T-helper 1 cell (primary cell): ENCODE data around the gene NOS2.
"Not testable (repeated sequence)": the region's sequence is repeated elsewhere in the genome, so short reads cannot be mapped to it uniquely, and the experiment has no call there.

Experiments used
- DNase-seq, 5 donors: peaks; one replicate each; pipeline ENCODE4 v3.0.0-alpha.2; 2012 to 2020

The NOS2 gene

GRCh38 chr17:27753726-27754125 lies 46.6 kb downstream of the NOS2 start:
- DNase-seq, result not testable (repeated sequence)

DNA sequence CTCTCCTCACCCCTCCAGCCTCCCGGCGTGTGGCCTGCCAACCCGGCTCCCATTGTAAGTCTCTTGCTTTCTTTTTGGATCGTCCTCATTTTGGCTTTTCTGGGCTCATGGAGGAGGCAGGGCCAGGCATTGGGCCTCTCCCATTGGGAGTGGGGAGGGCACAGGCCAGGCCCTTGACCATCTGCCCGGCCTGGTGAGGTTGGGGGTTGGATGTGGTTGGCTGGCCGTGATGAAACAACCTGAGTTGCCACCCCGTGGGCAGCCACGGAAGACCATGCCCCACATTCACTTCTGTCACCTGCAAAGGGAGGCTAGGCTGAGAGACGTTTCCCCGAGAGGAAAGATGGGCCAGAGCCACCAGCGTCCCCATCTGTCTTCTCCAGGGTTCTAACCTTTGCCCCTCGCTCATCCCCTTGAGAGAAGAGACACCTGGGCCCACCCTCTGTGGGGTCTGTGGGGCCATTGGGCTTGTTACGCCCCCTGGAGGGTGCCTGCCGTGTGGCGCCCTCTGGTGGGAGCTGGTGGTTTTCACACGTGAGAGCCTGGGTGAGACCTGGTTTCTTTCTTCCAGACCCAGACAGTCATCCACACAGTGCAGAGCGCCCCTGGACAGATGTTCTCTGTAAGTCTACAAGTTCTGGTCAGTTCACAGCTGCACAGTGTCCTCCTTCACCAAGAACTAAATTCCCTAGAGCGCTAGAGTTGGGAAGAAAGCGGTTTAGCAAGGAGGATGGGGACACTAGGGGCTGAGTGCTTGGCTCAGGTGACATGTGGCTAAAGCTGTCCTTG lies 47.3 kb downstream of the NOS2 start:
- DNase-seq, result not testable (repeated sequence)

- DNase-seq, result no peak
Observed at GRCh38 chr17:27751622-27752490, 48.5 kb downstream of the NOS2 start.

DNA sequence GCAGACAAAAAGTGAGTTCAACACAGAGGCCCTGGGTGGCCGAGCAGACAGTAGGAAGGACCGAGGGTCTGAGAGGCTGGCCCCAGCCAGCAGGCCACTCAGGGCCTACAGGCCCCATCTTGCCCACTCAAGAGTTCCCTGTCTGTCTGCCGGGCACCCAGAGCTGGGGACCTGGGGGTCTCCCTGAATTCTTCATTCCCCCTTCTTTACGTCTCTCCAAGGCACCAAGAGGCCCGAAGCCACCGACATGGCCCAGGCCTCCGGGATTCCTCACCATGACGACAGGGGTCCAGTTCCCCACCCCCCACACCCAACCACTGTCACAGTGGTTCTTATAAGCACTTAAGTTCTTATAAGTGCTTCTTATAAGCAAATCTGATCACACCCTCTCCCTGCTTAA lies 49.2 kb downstream of the NOS2 start:
- DNase-seq, result no peak

- DNase-seq, result not testable (repeated sequence)
Observed at GRCh38 chr17:27749562-27750150, 50.7 kb downstream of the NOS2 start.

GRCh38 chr17:27748360-27748825 lies 51.9 kb downstream of the NOS2 start:
- no peak for DNase-seq

DNA sequence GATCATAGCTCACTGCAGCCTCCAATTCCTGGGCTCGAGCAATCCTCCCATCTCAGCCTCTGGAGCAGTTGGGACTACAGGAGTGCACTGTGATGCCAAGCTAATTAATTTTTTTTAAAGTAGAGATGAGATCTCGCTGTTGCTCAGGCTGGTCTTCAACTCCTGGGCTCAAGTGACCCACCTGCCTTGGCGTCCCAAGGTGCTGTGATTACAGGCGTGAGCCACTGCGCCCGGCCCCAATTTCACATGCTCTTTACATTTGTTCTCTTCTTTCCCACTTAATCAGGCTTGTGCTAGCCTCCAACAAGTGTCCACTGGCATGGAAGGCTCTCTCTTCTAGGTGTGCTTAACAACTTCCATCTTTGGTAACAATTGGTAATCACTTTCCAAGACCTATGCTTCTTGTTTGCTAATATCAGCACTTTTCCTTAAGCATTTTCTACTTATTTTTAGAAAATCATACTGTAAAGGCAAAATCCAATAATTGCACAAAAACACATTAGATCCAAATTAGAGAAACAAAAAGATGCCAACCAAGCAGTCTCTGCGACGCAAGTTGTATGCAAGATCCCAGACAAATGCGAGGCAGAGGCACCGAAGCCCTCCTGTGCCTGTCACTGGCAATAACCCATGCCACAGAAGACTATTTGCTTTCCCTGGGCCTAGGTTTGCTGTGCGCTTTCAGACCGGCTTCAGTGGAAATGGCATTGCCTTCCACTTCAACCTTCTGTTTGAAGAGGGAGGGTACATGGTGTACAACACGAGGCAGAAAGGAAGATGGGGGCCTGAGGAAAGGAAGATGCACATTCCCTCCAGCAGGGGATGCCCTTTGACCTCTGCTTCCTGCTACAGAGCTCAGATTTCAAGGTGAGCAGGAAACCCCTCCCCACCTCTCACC lies 52.6 kb downstream of the NOS2 start:
- no peak for DNase-seq

- no peak for DNase-seq
Observed at GRCh38 chr17:27746881-27747280, 53.4 kb downstream of the NOS2 start.

GRCh38 chr17:27746320-27746719 lies 54.0 kb downstream of the NOS2 start:
- DNase-seq, result not testable (repeated sequence)

DNA sequence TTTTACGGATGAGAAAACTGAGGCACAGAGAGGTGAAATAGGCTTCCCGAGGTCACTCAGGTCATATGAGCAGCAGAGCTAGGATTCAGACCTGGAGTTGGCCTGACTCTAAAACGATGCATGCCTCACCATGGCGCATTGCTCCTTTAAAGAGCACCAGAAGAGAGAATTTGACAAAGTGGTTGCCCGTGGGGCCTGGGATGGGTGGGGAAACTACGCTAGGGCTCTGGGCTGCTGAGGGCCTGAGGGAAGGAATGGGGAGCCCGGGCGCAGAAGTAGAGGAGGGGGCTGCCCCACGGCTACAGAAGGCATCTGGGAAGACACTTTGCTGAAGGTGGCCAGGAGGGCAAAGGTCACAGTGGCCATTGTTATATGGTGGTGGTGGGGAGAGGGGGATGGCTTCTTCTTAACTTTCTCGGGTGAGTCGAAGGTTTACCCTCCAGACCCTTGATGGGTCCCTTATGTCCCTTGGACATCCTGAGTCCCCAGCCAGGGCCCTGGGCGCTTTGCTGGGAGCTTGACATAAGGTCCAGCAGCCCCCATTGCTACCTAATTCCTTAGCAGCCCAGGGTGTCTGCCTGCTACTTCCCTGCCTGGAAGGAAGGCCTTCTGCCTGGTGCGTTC lies 55.0 kb downstream of the NOS2 start:
- not testable (repeated sequence) for DNase-seq

- DNase-seq, result no peak
Observed at GRCh38 chr17:27743281-27743885, 56.9 kb downstream of the NOS2 start.

- no peak for DNase-seq
Observed at GRCh38 chr17:27741971-27742575, 58.3 kb downstream of the NOS2 start.

GRCh38 chr17:27741361-27741861 lies 58.9 kb downstream of the NOS2 start:
- DNase-seq, result no peak

- DNase-seq, result not testable (repeated sequence)
Observed at GRCh38 chr17:27740541-27740940, 59.8 kb downstream of the NOS2 start.

GRCh38 chr17:27733773-27734172 lies 66.6 kb downstream of the NOS2 start:
- DNase-seq, result no peak

DNA sequence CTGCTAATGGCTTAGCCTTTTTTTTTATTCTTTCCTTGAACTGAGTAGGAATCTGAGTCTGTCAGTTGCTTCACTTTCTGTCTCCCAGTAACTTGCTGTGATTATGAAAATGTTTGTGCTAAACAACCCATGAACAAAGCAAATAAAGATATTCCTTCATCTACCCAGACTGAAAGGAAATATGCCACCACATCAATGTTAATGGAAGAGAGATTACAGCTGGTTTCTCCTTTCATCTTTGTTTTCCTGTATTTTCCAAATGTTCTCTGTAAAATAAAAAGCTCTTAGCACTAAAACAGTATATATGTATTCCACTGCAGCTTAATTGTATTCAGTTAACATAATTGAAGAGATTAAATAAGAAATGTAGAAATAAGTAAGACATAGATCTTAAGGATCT lies 67.6 kb downstream of the NOS2 start:
- DNase-seq, result not testable (repeated sequence)

DNA sequence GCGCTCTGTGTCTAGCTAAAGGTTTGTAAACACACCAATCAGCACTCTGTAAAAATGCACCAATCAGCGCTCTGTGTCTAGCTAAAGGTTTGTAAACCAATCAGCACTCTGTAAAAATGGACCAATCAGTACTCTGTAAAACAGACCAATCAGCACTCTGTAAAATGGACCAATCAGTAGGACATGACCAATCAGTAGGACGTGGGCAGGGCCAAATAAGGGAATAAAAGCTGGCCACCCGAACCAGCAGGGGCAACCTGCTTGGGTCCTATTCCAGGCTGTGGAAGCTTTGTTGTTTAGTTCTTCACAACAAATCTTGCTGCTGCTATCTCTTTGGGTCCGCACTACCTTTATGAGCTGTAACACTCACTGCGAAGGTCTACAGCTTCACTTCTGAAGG lies 74.3 kb downstream of the NOS2 start:
- DNase-seq, result not testable (repeated sequence)

DNA sequence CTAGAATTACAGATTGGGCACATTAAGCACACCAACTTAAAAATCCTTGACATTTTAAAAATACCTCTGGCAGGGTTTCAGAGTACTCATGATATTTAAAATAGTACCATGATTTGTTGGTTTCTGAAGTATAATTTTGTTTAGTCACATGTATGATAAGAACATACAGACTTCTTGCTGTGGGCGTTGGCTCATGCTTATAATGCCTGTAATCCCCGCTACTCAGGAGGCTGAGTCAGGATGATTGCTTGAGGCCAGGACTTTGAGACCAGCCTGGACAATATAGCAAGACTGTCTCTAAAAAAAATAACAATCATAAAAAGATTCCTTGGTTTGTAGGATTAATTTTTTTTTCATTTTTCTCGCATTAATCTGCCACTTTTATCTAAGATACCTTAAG lies 78.5 kb downstream of the NOS2 start:
- no peak for DNase-seq
